ENCODE data around the gene ANOS1.
A peak's percentile ranks its signal among the peaks of the same experiment; 100 is the strongest.
"Not testable (repeated sequence)": the region's sequence is repeated elsewhere in the genome, so short reads cannot be mapped to it uniquely, and the experiment has no call there.

ANOS1 gene

DNA sequence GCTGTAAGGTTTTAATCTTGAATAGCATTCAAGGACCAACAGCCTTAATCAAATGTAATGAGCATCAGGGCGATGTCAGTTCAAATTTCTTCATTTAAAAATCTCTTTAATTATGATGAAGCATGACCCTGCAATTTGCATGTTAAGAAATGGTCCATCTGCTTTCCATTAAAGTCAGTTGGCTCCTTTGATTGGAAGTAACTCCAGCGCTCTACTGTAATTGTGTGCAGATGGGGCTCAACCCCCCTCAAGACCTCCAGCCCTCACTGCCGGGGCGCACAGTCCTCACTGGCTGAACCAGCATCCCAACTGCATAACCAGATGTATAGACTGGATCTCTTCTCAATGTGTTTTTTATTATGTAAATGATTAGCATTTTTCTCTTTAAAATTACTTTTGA, 140.4 kb downstream of the ANOS1 start:
- no peak for DNase-seq

DNA sequence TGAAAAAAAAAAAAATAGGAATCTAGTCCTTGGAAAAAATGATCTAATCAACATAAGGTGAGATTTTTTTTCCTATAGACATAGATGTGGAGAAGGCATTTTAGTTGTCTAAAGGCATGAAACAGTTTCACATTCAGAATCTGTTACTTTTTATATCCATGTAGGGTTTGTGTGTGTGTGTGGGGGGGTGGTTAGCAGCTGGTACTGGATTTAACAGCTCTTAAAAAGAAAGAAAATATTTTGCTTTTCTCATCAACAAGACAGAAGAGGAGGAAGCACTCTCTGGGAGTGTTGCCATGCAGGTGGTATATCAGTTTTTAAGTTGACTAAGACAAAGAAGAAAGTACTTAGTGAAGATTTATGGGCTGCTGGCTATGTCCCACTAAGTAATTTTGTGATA, 145.0 kb downstream of the ANOS1 start:
- peak; percentile 2 for DNase-seq

DNA sequence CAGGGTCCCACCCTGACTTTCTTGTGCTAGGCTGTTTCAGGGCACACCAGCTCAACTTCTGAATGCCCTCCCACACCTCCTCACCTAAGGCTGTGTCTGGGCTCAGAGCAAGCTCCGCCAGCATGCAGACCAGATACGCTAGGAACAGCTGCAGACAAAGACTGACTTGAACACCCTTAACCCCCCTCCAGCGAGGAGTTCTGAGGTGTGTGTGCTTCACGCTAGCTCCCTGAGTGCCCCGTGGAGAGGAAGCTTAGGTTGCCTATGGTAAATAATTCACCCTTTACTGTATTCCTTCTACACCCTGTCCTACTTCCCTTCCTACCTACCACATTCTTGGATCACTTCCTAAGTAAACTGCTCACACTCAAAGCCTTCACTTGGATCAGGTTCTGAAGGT, 152.3 kb downstream of the ANOS1 start:
- DNase-seq: no peak

DNA sequence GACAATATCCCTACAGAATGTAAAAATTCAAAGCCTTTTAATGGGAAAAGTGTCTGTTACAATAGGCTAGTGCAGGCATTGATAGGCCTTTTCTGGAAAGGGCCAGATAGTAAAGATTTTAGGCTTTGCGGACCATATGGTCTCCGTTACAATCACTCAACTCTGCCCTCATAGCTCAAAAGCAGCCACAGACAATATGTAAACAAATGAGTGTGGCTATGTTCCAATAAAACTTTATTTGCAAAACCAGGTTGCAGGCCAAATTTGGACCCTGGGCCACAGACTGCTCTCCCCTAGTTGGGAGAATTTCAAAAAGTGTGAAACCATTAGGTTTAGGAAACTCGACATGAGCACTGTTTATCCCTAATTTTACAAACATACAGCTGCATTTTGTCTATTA, 155.1 kb downstream of the ANOS1 start:
- no peak for DNase-seq

DNA sequence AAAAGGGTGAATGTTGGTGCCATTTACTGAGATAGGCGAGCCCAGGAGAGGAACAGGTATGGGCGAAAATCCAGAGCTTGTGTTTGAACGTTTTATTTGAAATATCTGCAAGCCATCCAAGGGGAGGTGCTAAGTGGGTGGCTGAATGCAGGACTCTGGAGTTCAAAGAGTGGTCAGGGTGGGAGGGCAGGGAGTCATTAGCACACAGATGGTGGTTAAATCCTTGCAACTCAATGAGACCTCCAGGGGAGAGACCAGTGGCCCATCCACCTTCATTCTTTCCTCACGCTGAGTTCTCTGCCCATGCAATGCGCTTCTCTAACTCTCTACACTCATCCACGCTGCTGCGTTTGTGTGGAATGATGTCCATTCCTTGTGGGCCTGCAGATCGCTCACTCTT, 166.2 kb downstream of the ANOS1 start:
- no peak for DNase-seq

DNA sequence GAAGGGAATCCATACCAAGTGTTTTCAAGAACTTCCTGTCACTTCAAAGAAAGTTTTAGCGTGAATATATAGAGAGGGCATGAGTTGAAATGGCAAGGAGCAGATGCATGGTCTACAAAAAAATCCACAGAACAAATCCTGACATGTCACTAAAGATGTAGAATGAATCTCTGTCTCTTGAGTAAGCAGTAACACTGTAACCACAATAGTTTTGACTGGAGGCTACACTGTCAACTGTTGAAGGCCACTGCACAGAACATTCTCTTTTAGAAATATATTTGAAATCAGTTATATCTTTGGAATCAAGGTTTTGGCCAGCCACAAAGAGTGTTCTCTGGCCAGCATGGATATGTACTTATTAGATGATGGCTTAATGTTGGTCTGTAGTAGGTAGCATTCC, 183.5 kb downstream of the ANOS1 start:
- DNase-seq: no peak

DNA sequence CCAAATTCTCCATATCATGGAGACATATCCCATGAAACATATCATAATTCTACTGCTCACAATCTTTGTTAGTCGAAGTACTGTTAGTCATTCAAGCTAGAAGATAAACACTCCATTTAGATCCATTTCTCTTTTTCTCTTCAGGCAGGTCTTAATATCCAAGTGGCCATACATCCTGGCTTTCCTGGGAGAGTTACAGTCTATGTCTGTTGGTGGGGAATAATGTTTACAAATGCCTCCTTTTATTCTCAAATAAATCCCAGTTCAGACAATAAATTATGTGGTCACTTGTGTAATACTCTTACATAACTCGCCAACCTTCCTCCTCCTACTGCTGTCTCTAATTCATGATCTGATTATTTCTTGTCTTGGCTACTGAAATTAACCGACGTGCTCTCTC, 185.2 kb downstream of the ANOS1 start:
- DNase-seq: no peak

DNA sequence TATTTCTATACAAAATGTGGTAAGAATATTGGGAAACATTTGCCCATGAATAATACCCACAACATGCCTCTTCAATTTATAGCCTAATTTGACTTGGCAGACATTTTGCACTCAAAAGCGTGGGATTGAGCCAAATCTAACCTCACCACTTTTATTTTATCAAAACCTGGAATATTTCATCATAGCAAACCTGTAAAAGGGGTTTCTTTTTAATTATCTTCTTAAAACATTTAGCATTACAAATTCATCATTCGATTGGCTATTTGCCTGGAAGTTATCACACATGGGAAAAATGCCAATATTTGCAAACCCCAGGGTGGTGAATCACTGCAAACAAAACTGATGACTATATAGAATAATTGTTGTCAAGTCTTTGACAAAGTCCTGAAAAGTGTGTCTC, 211.1 kb downstream of the ANOS1 start:
- peak; percentile 0 for DNase-seq

DNA sequence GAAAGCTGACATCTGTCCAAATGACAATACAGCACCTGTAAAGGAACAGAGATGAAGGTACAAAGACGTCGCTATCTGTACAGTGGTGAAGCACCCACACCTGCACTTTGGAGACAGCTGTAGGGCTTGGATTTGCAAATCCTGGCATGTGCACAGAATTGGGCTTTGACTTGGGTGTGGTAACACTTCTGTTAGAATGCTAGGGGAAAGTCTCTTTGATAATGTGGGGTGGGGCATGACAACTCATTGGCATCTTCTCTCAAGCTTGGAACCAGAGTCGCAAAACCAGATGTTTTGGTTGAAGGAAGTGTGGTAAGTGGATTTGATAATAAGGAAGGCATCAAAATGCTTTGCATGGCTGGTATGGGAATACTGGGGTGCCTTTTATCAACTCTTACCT, 211.8 kb downstream of the ANOS1 start:
- no peak for DNase-seq

DNA sequence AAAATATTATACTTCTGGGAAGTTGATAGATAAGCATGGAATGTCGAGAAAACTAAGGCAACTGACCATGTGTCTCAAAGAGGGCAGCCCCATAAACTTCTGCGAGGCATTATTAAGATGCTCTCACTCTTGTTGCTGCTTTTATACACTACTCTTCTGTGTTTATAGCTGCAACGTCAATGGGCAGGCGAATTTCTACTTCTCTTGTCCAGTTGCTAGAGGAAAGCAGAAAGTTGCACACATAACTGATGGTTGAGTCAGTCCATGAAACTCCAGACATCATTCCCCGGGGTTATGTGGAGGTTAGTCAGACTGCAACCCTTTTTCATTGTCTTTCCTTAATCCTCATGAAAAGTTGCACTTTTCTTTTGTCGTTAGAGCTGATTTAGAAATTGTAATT, 227.5 kb downstream of the ANOS1 start:
- DNase-seq: no peak

DNA sequence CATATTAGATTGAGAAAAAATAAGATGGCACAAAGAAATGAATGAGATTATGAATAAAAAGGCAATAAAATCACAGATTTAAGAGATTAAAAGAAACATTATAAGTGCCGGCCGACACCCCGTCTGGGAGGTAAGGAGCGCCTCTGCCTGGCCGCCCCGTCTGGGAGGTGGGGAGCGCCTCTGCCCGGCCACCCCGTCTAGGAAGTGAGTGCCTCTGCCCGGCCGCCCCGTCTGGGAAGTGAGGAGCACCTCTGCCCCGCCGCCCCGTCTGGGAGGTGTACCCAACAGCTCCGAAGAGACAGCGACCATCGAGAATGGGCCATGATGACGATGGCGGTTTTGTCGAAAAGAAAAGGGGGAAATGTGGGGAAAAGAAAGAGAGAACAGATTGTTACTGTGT, 229.8 kb downstream of the ANOS1 start:
- DNase-seq: not testable (repeated sequence)

DNA sequence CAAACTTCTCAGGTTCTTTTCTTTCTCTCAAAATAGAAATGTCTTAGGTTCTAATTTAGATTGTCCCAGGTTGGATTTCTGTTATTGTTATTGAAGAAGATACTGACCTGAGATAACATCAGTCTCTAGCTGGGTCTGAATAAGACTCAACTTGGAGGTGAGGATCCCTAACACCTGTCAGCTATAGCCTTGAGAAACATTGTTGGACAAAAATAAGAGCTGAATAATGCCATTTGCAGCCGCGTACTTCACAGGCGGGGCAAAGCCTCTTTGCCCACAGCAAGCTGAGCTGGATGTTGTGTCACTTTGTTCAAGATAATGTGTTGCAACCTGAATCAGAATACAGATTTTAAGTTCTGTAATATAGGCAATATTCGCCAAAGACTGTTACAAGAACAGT, 231.7 kb downstream of the ANOS1 start:
- DNase-seq: no peak

DNA sequence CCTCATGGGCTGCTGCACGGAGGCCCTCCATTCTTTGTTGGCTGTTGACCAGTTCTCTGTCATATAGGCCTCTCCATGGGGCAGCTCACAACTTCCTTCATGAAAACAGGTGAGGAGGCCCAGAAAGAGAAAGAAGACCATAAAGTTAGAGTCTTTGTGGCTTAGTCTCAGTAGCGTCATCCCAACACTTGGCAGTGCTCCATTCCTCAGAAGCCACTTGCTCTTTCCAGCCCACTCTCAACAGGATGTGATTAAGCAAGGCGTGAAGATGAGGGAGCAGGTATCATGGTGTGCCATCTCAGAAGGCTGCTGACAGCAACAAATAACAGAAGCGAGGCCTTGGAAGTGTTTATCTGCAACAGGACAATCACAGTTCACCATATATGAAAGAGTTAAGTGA, 236.9 kb downstream of the ANOS1 start:
- not testable (repeated sequence) for DNase-seq

DNA sequence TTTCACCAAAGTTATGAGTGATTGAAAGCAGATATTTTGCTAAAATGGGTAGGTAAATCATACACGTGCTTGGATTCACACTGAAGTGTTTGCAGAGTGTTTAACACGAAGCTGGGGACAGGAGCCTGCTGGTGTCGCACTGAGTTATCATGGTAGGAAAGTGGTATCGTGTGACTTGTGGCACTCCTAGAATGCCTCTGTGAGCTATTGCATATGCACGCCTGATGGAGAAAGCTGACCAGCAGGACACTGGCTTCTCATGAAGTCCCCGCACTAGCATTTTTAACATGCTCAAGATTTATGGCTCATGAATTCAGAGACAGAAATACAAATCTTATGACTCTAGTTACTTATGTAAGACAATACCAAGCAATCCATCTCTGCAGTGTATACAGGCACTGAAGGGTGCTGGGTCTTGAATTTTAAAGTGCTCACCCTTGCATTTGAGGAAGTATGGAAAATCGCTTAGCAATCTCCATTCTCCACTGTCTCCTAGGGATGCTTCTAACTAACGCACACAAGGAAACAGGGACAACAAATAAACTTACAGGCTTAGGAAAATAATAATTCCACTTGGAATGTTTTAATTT, 247.5 kb downstream of the ANOS1 start:
- peak; percentile 18 for DNase-seq
